Fibroblast of lung (primary cell): Measurements from ENCODE around the gene MLLT10.
"Not testable (repeated sequence)": the region's sequence is repeated elsewhere in the genome, so short reads cannot be mapped to it uniquely, and the experiment has no call there.

Experiments
- EZH2 ChIP-seq: IDR thresholded peaks from 2 replicates; pipeline ENCODE4 v1.5.1; 2012; ENCODE audit warnings: low read length, control low read depth, mild to moderate bottlenecking; ENCODE audit errors: missing control alignments
- TF ChIP-seq, protein P1 (sequence below), 2 donors: IDR thresholded peaks in 1 of 2; conservative IDR thresholded peaks in 1 of 2; 1 replicate in 1 of 2; 2 replicates in 1 of 2; pipeline ENCODE4 v1.5.1; 2011 to 2012; ENCODE audit warnings: low read length in 2 of 2, control low read depth in 1 of 2, inconsistent platforms in 1 of 2, low read depth in 1 of 2, mild to moderate bottlenecking in 1 of 2

DNA sequence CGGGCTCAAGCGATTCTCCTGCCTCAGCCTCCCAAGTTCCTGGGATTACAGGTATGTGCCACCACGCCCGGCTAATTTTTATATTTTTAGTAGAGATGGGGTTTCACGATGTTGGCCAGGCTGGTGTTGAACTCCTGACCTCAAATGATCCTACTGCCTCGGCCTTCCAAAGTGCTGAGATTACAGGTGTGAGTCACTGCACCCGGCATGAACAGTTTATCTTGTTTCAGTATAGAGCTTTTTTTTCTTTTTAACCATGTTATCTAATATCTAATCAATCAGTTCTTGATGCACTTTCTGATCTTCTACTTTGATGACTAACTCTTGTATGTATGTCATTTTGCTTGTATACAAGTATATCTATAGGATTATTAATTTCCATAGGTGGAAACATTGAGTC lies 54.1 kb downstream of the MLLT10 start:
- TF ChIP-seq, protein P1, sequence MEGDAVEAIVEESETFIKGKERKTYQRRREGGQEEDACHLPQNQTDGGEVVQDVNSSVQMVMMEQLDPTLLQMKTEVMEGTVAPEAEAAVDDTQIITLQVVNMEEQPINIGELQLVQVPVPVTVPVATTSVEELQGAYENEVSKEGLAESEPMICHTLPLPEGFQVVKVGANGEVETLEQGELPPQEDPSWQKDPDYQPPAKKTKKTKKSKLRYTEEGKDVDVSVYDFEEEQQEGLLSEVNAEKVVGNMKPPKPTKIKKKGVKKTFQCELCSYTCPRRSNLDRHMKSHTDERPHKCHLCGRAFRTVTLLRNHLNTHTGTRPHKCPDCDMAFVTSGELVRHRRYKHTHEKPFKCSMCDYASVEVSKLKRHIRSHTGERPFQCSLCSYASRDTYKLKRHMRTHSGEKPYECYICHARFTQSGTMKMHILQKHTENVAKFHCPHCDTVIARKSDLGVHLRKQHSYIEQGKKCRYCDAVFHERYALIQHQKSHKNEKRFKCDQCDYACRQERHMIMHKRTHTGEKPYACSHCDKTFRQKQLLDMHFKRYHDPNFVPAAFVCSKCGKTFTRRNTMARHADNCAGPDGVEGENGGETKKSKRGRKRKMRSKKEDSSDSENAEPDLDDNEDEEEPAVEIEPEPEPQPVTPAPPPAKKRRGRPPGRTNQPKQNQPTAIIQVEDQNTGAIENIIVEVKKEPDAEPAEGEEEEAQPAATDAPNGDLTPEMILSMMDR (conservative IDR thresholded peaks at IDR 0.05 in 1 of 2, IDR thresholded peaks at IDR 0.05 in 1 of 2; ENCODE audit: low read depth in 1 of 2, low read length in 2 of 2): not testable (repeated sequence)
- not testable (repeated sequence) for TF ChIP-seq EZH2
